Heart left ventricle (tissue), 13 donors: ENCODE data around the gene RRBP1.

Experiments
- CTCF ChIP-seq, 12 donors: fragments of 200-600 bp; sonication (generic) in 4 of 12; IDR thresholded peaks; one replicate each; pipeline versions ENCODE4 v1.5.0 to v1.8.0; 2018 to 2022; ENCODE audit warnings: antibody characterized with exemption in 12 of 12, mild to moderate bottlenecking in 5 of 12
- POLR2A ChIP-seq, 2 donors: fragments of 450-650 bp; IDR thresholded peaks; one replicate each; pipeline ENCODE4 v1.6.1; 2017; ENCODE audit warnings: antibody characterized with exemption in 2 of 2, mild to moderate bottlenecking in 2 of 2, moderate library complexity in 2 of 2
- donor health status: ischemic (EF 13 %, LVEDD 7.1; RV severe dilation, severe dysfunction).
- donor health status: DM: no; HTN: yes; CAD: no.
- donor health status: DM: no; HTN: no; CAD: no.
- donor health status: ischemic (EF 25% LVEDD 6.9; RV normal size, moderate dysfunction).
- donor health status: ischemic (EF 25% LVEDD 5.7; RV mildly dilated, moderate dysfunction).
- donor health status: ischemic (EF 35%, LVEDD 5.7; RV mildly dilated, moderate dysfunction).
- donor health status: nonischemic (EF 11% LVEDD 7.7; RV severe dilation, severe dysfunction).
- donor health status: DM: yes; HTN: yes; CAD: no.
- donor health status: PGD.
- donor health status: ischemic (EF 29% LVEDD 5.4; RV normal size, mild dysfunction).
- donor health status: nonischemic (EF 23%, LVEDD 6.1; RV moderate dilation, normal function).

- TF ChIP-seq CTCF (IDR thresholded peaks at IDR 0.05) (no peak), POLR2A (IDR thresholded peaks at IDR 0.05) (no peak)
Observed at GRCh38 chr20:17644451-17644850, 37.6 kb downstream of the RRBP1 start.
